ENCODE data around the gene FAF2. TPM values are rescaled to one million over a fixed set of nuclear protein-coding genes. Genes with fewer than 3 reads are reported as not detected.

Gene FAF2
- total RNA-seq, 1 experiment from 2014 or later, result 59.7 TPM

- no peaks in the 10 kb centered on the region for H3K36me3 ChIP-seq (ENCODE audit: low read depth)
- no peaks in the 10 kb centered on the region for H3K9me2 ChIP-seq (ENCODE audit: insufficient read depth)
- no peak overlapping the region for H2AFZ ChIP-seq
- peak overlapping the region; percentile 92 for H3K27ac ChIP-seq
- ChIA-PET POLR2A (ENCODE audit: unreplicated experiment) (no interaction called here), CTCF (no interaction called here)
- H3K79me2 ChIP-seq (ENCODE audit: low read depth), result no peaks in the 10 kb centered on the region
- peak overlapping the region; percentile 42 for H3K4me2 ChIP-seq
- DNase-seq, result no peak
- peaks cover 22% of the 10 kb centered on the region for H3K9me3 ChIP-seq (ENCODE audit: insufficient read depth, low read depth)
- peaks cover 59% of the 10 kb centered on the region for H3K4me1 ChIP-seq (replicated peaks; ENCODE audit: insufficient read depth)
- TF ChIP-seq EZH2 (IDR thresholded peaks at IDR 0.05; ENCODE audit: low read depth), result no peak
- TF ChIP-seq, protein P1, sequence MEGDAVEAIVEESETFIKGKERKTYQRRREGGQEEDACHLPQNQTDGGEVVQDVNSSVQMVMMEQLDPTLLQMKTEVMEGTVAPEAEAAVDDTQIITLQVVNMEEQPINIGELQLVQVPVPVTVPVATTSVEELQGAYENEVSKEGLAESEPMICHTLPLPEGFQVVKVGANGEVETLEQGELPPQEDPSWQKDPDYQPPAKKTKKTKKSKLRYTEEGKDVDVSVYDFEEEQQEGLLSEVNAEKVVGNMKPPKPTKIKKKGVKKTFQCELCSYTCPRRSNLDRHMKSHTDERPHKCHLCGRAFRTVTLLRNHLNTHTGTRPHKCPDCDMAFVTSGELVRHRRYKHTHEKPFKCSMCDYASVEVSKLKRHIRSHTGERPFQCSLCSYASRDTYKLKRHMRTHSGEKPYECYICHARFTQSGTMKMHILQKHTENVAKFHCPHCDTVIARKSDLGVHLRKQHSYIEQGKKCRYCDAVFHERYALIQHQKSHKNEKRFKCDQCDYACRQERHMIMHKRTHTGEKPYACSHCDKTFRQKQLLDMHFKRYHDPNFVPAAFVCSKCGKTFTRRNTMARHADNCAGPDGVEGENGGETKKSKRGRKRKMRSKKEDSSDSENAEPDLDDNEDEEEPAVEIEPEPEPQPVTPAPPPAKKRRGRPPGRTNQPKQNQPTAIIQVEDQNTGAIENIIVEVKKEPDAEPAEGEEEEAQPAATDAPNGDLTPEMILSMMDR (conservative IDR thresholded peaks at IDR 0.05), result no peak
- intact Hi-C loops (cut with micrococcal nuclease; ENCODE audit: unreplicated experiment), result no loop called here
- H3K27me3 ChIP-seq (ENCODE audit: insufficient read depth, low read depth), result no peaks in the 10 kb centered on the region
- BruUV-seq (replicated peaks), result no TSS peak
- H3F3A ChIP-seq (ENCODE audit: insufficient read depth, low read depth), result peaks cover 35% of the 10 kb centered on the region
- no peak overlapping the region for H3K4me3 ChIP-seq
- H4K20me1 ChIP-seq (ENCODE audit: insufficient read depth), result no peaks in the 10 kb centered on the region
Observed at GRCh38 chr5:176425791-176426190, 22.4 kb upstream of the FAF2 start.

DNA sequence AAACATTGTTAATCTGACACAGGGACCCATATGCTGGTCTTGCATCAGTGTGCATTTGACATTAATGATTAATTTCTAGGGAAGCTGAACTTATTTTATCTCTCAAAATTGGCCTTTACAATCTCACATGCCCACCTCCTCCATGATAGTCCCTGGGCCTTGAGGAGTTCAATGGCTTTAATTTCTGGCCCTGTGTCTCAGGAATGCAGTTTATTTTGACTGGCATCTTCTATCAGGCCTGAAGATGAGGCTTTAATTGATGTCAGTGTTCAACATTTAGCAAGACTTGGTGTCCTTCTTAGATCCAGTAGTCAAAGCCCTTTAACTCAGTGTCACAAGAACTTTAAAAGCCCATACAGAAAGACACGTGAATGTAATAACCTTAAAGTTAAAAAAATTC is 21.3 kb upstream of the FAF2 start:
- BruUV-seq (replicated peaks), result no TSS peak
- H3K9me3 ChIP-seq (ENCODE audit: insufficient read depth, low read depth), result peaks cover 14% of the 10 kb centered on the region
- DNase-seq, result no peak
- H3K27ac ChIP-seq, result 0 out of 2 replicates have a peak overlapping the region, but pooled peaks have one; percentile 72
- peaks cover 53% of the 10 kb centered on the region for H3K4me1 ChIP-seq (replicated peaks; ENCODE audit: insufficient read depth)
- no peaks in the 10 kb centered on the region for H3K27me3 ChIP-seq (ENCODE audit: insufficient read depth, low read depth)
- intact Hi-C loops (cut with micrococcal nuclease; ENCODE audit: unreplicated experiment), result no loop called here
- no peaks in the 10 kb centered on the region for H4K20me1 ChIP-seq (ENCODE audit: insufficient read depth)
- no peak for TF ChIP-seq EZH2 (IDR thresholded peaks at IDR 0.05; ENCODE audit: low read depth)
- TF ChIP-seq, protein P1 (conservative IDR thresholded peaks at IDR 0.05), result no peak
- no peak overlapping the region for H3K4me3 ChIP-seq
- no peaks in the 10 kb centered on the region for H3K79me2 ChIP-seq (ENCODE audit: low read depth)
- H3F3A ChIP-seq (ENCODE audit: insufficient read depth, low read depth), result peaks cover 34% of the 10 kb centered on the region
- no peak overlapping the region for H2AFZ ChIP-seq
- H3K36me3 ChIP-seq (ENCODE audit: low read depth), result no peaks in the 10 kb centered on the region
- no peaks in the 10 kb centered on the region for H3K9me2 ChIP-seq (ENCODE audit: insufficient read depth)
- ChIA-PET POLR2A (ENCODE audit: unreplicated experiment) (no interaction called here), CTCF (no interaction called here)
- no peak overlapping the region for H3K4me2 ChIP-seq

- intact Hi-C loops (cut with micrococcal nuclease; ENCODE audit: unreplicated experiment), result no loop called here
- TF ChIP-seq EZH2 (IDR thresholded peaks at IDR 0.05; ENCODE audit: low read depth), result no peak
- TF ChIP-seq, protein P1 (conservative IDR thresholded peaks at IDR 0.05), result no peak
- no peaks in the 10 kb centered on the region for H3K27me3 ChIP-seq (ENCODE audit: insufficient read depth, low read depth)
- CTCF ChIA-PET, result interaction anchor here (0.7 kb wide), 1 partner anchor 20 kb away, joined by 3 read pairs; no protein-coding TSS in a partner anchor
- peak in 1 of 2 experiments; percentile 64 for DNase-seq
- H3K79me2 ChIP-seq (ENCODE audit: low read depth), result no peaks in the 10 kb centered on the region
- peaks cover 10% of the 10 kb centered on the region for H3K9me3 ChIP-seq (ENCODE audit: insufficient read depth, low read depth)
- no peak overlapping the region for H3K4me3 ChIP-seq
- POLR2A ChIA-PET (ENCODE audit: unreplicated experiment), result no interaction called here
- no peaks in the 10 kb centered on the region for H4K20me1 ChIP-seq (ENCODE audit: insufficient read depth)
- H3K9me2 ChIP-seq (ENCODE audit: insufficient read depth), result no peaks in the 10 kb centered on the region
- H3F3A ChIP-seq (ENCODE audit: insufficient read depth, low read depth), result peaks cover 34% of the 10 kb centered on the region
- peak overlapping the region; percentile 67; the same call in 1 of the 2 replicates for H2AFZ ChIP-seq
- H3K4me1 ChIP-seq (replicated peaks; ENCODE audit: insufficient read depth), result peaks cover 53% of the 10 kb centered on the region
- no TSS peak for BruUV-seq (replicated peaks)
- peak overlapping the region; percentile 40 for H3K4me2 ChIP-seq
- peak overlapping the region; percentile 72 for H3K27ac ChIP-seq
- no peaks in the 10 kb centered on the region for H3K36me3 ChIP-seq (ENCODE audit: low read depth)
Observed at GRCh38 chr5:176427971-176428370, 20.2 kb upstream of the FAF2 start.
